Stimulated activated CD4-positive, alpha-beta T cell treated with anti-CD3 and anti-CD28 coated beads, Interleukin-1b, Interleukin-23, amount 100 ng/mL, for 1 hour (primary cell): ENCODE measurements around the gene FARS2.

Experiments
- DNase-seq, 2 donors: peaks; one replicate each; pipeline ENCODE4 v3.0.0-alpha.2; 2020; ENCODE audit warnings: low read depth in 2 of 2

Gene FARS2

GRCh38 chr6:5287205-5287965 lies 26.1 kb downstream of the FARS2 start:
- DNase-seq, result no peak

GRCh38 chr6:5287966-5288297 lies 26.6 kb downstream of the FARS2 start:
- DNase-seq, result no peak

GRCh38 chr6:5290097-5290496 lies 28.8 kb downstream of the FARS2 start:
- no peak for DNase-seq

- no peak for DNase-seq
Observed at GRCh38 chr6:5290500-5290899, 29.2 kb downstream of the FARS2 start.

- no peak for DNase-seq
Observed at GRCh38 chr6:5292154-5292553, 30.8 kb downstream of the FARS2 start.

- DNase-seq, result no peak
Observed at GRCh38 chr6:5293692-5294091, 32.4 kb downstream of the FARS2 start.

GRCh38 chr6:5294392-5295211 lies 33.3 kb downstream of the FARS2 start:
- no peak for DNase-seq

- DNase-seq, result no peak
Observed at GRCh38 chr6:5295623-5296022, 34.3 kb downstream of the FARS2 start.

GRCh38 chr6:5300206-5300764 lies 39.0 kb downstream of the FARS2 start:
- no peak for DNase-seq

GRCh38 chr6:5302220-5302946 lies 41.1 kb downstream of the FARS2 start:
- DNase-seq, result no peak

GRCh38 chr6:5302995-5303622 lies 41.8 kb downstream of the FARS2 start:
- DNase-seq, result peak in 1 of 2 donors; percentile 12

GRCh38 chr6:5303682-5304081 lies 42.4 kb downstream of the FARS2 start:
- no peak for DNase-seq

GRCh38 chr6:5305968-5306626 lies 44.8 kb downstream of the FARS2 start:
- no peak for DNase-seq

GRCh38 chr6:5307058-5307457 lies 45.7 kb downstream of the FARS2 start:
- DNase-seq, result no peak

- DNase-seq, result no peak
Observed at GRCh38 chr6:5308066-5308465, 46.8 kb downstream of the FARS2 start.

- DNase-seq, result no peak
Observed at GRCh38 chr6:5314191-5314865, 53.0 kb downstream of the FARS2 start.

- no peak for DNase-seq
Observed at GRCh38 chr6:5315881-5316280, 54.6 kb downstream of the FARS2 start.

- DNase-seq, result no peak
Observed at GRCh38 chr6:5316951-5317350, 55.6 kb downstream of the FARS2 start.

- DNase-seq, result no peak
Observed at GRCh38 chr6:5318617-5319272, 57.4 kb downstream of the FARS2 start.

- no peak for DNase-seq
Observed at GRCh38 chr6:5323979-5324378, 62.7 kb downstream of the FARS2 start.
